ENCODE results near the gene PRPH2.
"Not testable (repeated sequence)": the region's sequence is repeated elsewhere in the genome, so short reads cannot be mapped to it uniquely, and the experiment has no call there.

The PRPH2 gene

DNA sequence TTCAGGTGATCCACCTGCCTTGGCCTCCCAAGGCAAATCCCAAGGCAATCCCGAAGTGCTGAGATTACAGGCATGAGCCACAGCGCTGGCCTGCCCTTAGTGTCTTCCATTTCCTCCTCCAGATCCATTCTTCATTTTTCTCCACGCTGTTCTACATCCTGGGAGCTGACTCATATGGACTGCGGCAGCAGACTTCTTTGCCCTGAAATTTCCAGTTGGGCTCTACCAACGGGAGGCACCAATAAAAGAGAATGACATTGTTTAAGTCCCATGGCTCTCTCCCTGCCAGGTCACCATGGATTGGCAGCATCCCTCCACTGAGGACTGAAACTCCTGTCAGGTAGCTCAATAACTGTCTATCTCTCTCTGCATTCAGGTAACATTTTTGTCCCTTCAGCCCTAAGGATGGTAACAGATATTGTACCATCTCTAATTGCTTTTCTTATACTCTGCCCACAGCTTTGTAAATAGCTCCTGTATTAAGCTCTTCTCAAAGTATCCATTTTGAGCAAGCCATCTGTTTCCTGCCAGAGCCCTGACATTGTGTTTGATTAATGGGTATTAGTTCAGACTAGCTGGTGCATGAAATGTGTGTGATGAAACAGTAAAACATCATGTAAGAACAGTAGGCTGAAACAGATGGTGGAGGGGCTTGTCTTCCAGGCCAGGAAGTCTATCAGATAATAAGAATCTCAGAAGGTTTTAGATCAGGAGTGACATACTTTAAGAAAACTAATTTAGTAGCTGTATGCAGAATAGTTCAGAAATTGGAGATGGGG, 19.9 kb upstream of the PRPH2 start:
- DNase-seq (ENCODE audit: low read depth in 3 of 3): no peak

DNA sequence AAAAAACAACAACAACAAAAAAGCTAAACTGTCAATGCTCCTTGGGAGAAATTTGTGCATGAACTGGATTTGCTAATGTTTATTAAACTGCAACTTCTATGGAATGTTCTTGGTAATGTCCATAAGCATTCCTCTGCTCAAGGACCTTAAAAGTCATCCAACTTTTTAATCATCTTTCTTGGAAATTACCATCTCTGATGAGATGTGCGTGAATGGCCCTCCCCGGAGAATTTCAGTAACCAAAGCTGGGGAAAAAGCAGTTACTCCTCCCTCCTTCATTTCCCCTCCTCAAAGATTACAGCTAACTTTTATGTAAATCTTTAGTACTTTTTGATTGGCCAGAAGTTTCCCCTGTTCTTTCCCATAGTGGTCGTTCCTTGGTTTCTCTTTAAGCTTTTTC, 18.3 kb upstream of the PRPH2 start:
- DNase-seq (ENCODE audit: low read depth in 3 of 3): no peak

DNA sequence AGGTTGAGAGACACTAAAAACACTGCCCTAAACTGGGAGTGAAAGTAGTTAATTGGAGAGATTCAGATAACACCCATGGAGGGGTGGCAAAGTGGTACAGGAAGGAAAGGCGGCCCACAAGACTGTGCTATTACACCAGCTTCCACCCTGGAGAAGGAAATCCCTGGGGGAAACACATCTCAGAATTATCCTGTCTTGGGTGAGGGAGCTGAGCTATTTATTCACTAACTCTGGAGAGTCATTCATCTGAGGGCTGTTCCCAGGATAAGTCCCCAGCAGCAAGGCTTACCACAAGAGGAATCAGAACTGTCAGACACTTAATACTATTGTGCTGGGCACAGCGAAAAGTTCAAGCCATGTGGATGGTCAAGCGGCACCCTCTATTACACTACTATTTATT, 13.6 kb upstream of the PRPH2 start:
- no peak for DNase-seq (ENCODE audit: low read depth in 3 of 3)

DNA sequence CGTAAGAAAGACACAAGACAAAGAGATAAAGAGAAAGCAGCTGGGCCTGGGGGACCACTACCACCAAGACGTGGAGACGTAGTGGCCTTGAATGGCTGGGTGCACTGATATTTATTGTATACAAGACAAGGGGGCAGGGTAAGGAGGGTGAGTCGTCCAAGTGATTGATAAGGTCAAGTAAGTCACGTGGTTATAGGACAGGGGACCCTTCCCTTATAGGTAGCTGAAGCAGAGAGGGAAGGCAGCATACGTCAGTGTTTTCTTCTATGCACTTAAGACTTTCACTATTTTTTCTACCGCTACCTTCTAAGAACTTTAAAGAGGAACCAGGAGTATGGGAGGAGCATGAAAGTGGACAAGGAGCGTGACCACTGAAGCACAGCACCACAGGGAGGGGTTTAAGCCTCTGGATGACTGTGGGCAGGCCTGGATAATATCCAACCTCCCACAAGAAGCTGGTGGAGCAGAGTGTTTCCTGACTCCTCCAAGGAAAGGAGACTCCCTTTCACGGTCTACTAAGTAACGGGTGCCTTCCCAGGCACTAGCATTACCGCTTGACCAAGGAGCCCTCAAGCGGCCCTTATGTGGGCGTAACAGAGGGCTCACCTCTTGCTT, 11.6 kb upstream of the PRPH2 start:
- DNase-seq (ENCODE audit: low read depth in 3 of 3): not testable (repeated sequence)

DNA sequence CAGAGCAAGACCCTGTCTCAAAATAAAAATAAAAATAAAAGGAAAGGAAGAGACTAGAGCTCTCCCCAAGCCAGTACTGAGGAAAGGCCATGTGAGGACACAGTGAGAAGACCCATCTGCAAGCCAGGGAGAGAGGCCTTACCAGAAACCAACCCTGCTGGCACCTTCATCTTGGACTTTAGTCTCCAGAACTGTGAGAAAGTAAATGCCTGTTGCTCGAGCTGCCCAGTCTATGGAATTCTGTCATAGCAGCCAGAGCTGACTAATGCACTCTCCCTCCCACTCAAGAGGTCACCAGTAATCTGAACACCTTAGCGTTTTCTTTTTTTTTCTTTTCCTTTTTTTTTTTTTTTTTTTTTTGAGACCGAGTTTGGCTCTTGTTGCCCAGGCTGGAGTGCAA, 7.3 kb upstream of the PRPH2 start:
- DNase-seq (ENCODE audit: low read depth in 3 of 3): no peak

DNA sequence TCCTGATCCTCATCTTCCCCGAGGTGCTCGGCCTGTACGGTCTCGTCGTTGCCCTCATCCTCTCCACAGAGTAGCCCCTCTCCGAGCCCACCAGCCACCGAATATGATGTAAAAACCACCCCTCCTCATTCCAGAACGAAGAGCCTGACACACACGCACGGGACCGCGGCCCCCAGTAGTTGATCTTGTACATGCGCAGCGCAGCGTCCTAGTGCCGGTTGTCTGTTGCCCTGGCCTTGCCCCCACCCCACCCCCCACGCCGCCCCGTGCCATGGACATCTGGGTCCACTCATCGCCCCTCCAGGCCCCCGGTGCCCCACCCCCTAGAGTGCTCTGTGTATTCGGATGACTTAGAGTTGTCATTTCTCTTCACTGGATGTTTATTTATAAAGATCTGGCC, 5.2 kb upstream of the PRPH2 start:
- DNase-seq (ENCODE audit: low read depth in 3 of 3): no peak

DNA sequence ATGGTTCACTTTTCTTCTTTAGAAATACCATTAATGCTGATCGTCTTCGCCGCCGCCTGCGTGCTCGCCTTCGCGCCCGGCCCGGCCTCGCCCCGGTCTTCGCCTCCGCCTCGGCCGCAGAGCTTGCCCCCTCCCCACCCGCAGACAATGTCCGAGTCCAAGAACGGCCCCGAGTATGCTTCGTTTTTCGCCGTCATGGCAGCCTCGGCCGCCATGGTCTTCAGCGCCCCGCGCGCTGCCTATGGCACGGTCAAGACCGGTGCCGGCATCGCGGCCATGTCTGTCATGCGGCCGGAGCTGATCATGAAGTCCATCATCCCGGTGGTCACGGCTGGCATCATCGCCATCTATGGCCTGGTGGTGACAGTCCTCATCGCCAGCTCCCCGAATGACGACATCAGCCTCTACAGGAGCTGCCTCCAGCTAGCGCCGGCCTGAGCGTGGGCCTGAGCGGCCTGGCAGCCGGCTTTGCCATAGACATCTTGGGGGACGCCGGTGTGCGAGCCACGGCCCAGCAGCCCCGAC, 4.8 kb upstream of the PRPH2 start:
- no peak for DNase-seq (ENCODE audit: low read depth in 3 of 3)

DNA sequence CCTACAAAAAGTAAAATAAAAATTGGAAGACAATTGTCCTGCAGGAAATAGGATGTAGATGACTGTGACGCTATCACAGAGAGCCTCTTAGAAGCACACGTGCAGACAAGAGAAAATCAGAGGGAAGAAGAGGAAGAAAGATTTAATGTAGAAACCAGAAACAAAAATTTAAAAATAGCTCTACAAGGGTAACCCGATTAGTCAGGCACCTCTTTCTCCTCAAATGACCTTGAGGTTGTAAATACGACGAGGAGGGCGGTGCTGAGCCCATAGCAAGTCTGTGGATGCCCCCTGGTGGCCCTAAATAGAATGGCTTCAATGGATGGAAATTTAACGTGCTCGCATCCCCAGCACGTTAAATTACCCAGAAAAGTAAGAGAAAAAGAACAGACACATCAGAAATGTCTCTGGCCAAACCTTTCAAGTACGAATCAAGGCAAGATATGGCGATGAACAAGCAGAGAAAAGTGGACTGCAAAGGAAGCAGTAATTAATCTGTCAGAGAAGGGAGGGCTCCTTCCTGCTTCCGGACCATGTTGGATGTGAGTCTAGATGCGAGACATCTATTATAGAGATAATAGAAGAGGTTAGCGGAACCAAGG, 4.2 kb upstream of the PRPH2 start:
- DNase-seq (ENCODE audit: low read depth in 3 of 3): peak; percentile 27 to 58 (median 55)

DNA sequence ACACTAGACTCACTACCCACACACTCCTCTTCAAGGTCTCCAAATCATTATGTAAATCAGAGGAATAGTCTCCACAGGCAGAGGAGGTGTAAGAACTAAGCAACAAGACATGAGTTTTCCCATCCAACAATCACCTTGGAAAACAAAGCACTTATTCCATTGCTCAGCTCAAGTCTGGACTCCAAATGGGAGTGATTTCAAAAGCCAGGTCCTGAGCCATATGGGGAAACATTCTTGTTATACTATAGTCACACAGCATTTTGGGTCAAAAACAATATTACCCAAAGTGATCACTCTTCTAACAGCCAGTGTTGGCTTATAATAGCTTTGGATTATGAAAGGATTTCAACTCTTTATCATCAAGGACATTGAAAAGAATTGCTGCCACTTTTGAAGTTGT, 3.6 kb upstream of the PRPH2 start:
- no peak for DNase-seq (ENCODE audit: low read depth in 3 of 3)

DNA sequence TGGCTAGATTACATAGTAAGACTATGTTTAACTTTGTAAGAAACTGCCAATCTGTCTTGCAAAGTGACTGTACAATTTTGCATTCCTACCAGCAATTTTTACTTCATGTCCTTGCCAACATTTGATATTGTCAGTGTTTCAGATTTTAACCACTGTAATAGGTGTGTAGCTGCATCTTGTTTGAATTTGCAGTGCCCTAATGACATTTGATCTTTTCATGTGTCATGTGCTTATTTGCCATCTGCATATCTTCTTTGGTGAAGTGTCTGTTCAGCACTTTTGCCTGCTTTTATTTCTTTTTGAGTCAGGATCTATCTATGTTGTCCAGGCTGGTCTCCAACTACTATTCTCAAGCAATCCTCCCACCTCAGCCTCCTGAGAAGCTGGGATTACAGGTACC, 2.4 kb upstream of the PRPH2 start:
- no peak for DNase-seq (ENCODE audit: low read depth in 3 of 3)

DNA sequence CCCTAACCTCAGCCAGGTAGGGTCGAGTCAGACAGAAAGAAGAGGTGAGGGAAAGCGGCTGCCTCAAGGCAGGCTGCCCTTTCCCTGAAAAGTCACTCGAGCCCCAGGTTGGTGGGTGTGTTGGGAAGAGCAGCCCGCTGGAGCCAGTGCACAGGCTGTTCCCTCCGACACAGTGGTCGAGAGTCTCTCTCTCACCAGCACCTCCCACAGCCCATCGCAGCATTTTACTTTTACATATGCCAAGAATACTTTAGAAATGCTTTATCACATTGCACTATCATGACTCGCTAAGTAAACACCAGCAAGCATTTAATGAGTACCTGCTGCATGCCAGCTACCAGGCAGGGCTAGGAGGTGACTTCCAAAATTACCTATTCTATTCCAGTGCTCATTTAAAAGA, 1.7 kb downstream of the PRPH2 start:
- no peak for DNase-seq (ENCODE audit: low read depth in 3 of 3)

DNA sequence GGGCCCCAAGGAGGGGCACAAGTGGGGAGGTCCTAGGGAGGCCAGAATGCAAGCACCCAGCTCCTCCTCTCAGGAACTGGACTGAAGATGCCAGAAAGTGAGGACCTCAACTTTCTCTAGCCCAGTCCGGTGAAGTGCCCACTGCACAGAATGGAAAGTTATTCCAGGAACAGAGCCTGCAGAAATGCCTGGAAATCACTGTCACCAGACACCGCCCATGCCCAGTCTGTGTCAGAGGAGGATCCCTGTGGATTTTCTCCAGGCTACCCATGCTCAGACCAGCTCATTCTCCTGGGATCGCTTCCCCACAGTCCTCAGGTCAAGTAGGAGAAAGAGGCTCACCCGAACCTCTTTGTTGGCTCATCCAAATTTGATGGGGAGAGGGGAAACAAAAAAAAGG, 6.5 kb downstream of the PRPH2 start:
- DNase-seq (ENCODE audit: low read depth in 3 of 3): no peak

DNA sequence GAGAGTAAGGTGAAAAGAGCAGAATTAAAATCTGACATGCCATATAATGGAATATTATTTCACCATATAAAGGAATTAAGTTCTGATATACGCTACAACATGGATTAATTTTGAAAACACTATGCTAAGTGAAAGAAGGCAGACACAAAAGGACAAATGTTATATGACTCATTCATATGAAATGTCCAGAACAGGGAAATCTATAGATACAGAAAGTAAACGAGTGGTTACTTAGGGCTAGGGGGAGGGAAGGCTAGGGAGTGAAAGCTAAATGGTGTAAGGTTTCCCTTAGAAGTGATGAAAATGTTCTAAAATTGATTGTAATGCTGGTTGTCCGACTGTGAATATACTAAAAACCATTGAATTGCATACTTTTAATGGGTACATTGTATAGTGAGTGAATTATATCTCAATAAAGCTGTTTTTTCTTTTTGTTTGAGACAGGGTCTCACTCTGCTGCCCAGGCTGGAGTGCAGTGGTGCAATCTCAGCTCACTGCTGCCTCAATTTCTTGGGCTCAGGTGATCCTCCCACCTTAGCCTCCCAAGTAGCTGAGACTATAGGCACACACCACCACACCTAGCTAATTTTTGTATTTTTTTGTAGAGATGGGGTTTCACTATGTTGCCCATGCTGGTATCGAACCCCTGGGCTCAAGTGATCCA, 8.2 kb downstream of the PRPH2 start:
- no peak for DNase-seq (ENCODE audit: low read depth in 3 of 3)

DNA sequence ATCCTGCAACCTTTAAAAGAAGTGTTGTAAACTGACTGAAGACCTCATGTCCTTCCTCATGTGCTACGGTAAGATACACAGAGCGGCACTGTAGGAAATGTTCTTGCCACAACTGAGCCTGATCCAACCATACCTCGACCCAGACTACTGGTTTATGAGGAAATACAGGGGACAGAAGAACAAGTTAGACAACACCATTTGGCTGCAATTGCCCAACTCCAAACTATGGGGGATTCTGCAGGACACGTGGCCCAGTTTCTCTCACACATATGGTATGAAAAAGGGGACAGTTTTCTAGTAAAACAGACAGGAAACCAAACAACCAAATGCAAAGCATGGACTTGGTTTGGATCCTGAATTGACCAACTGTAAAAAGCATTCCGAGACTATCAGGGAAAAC, 10.5 kb downstream of the PRPH2 start:
- no peak for DNase-seq (ENCODE audit: low read depth in 3 of 3)

DNA sequence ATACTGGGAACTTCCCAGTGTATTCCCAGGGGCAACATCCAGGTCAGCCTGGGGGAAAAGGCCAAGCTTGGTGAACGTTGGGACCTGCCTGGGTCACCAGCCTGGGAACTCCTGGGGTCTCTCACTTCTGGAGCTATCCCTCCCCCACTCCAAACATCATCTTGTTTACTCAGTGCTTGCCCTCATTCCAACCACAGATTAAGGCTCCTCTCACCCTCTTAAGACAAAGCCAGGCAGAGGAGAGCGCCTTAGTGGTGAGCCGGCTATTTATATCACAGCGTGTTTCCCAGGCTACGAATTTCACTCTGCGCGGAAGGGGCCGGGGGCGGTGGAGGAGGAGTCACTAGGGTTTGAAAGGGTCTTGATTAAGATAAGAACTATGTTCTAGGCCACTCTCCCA, 12.1 kb downstream of the PRPH2 start:
- no peak for DNase-seq (ENCODE audit: low read depth in 3 of 3)

DNA sequence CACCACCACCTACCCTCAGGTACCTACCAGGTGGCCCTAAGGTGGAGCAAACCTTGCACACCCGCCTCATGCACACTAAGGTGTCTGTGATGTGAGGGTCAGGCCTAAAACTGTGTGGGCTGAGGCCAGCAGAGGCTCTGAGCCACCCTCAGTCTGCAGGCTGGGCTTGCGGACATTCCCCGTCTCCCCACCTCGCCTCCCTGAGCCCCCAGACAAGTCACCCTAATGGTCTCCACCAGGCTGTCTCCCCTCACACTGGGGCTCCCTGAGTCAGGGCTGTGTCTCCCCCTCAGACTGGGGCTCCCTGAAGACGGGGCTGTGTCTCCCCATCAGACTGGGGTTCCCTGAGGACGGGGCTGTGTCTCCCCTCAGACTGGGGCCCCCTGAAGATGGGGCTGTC, 12.5 kb downstream of the PRPH2 start:
- no peak for DNase-seq (ENCODE audit: low read depth in 3 of 3)

DNA sequence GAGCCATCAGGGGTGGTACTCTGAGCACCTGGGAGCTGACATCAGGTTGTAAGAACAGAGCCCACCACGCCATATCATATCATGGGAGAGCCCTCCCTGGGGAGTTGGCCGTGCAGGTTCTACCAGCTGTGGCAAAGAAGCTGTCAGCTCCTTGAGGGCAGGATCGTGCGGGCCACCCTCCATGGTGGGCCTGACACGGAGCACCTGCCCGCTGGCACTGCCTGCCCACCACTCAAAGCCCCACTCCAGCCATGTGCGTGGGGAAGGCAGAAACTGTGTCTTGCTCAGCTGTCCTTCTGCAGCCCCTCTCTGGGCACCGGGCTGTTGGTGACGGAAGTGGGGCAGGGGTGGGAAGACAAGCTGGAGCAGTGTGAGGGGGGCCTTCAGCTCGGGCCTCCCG, 14.3 kb downstream of the PRPH2 start:
- DNase-seq (ENCODE audit: low read depth in 3 of 3): no peak

DNA sequence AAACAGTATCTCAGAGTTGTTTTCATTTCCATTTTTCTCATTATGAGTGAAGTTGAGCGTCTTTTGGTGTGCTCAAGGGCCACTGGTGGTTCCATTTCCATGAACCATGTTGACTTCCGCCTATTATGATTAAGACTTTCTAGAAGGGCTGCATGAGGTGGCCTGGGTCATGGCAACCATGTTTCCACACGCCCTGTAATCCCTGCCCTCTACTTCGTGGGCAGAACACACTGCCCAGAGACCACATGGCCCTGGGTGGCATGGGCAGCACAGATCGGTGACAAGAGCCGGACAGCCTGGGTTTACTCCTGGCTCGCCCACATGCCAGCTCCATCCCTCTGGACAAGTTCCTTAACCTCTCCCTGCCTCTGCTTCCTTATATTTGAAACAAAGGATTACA, 14.8 kb downstream of the PRPH2 start:
- DNase-seq (ENCODE audit: low read depth in 3 of 3): no peak

DNA sequence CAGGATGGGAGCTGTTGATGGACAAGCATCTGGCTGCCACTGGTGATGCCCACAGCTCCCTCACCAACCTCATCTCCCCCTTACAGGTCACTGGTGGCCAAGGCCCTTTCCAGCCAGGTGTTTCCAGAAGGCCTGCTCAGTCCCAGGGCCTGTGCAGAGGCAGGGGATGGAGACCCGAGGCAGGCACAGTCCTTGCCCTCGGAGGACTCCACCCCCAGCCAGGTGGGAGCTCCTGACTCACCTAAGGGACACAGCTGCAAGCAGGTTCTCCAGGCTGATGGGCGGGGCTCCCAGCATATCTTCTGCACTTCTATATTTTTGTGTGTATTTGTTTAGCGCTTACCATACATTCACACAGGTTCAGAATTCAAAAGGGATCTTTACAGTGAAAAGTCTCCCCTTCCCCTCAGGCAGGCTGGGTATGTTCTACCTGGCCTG, 17.4 kb downstream of the PRPH2 start:
- DNase-seq (ENCODE audit: low read depth in 3 of 3): no peak

DNA sequence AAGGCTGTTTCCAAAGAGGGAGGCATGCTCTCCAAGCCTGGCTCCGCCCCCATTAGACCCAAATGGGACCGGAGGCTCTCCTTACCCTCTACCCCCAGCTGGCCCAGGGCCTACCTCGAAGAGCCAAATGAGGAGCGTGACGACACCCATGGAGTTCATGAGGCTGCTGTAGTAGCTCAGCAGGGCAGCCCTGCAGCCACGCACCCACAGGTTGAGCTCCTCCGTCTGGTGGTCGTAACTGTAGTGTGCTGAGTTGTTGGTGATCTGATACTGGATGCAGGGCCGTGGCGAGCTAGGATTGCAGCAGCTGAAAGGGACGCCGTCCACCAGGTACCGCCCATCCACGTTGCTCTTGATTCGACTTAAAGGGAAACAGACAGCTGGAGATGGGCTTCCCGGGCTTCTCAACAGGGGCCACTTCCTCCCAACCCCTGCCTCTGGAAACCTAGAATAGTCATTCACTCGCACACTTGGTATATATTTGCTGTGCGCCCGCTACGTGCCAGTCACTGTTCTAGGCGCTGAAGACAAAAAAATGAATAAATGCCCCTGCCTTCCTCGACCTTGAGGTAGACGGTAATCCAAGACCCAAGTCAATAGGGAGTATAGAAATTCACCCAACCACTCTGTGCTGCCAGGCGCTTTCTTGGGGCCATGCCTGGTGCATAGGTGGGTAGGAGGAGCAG, 18.0 kb downstream of the PRPH2 start:
- DNase-seq (ENCODE audit: low read depth in 3 of 3): no peak

DNA sequence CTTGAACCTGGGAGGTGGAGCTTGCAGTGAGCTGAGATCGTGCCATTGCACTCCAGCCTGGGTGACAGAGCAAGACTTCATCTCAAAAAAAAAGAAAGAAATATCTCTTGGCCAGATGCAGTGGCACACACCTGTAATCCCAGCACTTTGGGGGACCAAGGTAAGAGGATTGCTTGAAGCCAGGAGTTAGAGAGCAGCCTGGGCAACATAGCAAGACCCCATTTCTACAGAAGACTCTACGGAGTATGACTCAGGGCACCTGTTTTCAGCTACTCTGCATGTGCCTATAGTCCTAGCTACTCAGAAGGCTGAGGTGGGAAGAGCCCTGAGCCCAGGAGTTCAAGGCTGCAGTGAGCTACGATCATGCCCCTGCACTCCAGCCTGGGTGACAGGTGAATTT, 19.6 kb downstream of the PRPH2 start:
- not testable (repeated sequence) for DNase-seq (ENCODE audit: low read depth in 3 of 3)

DNA sequence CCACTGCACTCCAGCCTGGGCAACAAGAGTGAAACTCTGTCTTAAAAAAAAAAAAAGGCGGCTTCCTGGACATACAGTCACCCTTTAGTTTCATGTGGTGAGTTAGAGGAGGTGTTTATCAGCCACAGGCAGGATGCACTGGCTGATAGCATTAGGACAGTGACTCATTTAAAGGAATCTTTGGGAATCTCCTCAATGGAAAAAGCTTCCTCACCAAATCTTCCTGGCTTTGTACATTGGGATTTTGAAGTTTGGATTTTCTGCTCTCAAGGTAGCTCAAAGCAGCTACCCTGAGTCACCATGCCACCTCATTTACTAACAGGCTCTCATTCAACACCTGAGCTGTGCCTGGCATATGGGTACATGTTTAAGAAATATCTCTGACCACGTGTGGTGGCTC, 20.2 kb downstream of the PRPH2 start:
- no peak for DNase-seq (ENCODE audit: low read depth in 3 of 3)

Measured in stimulated activated CD4-positive, alpha-beta T cell treated with anti-CD3 and anti-CD28 coated beads, TNF-alpha, amount 100 ng/mL, for 48 hours (primary cell).